Activated CD4-positive, alpha-beta T cell treated with anti-CD3 and anti-CD28 coated beads, Interleukin-2, amount 50 U/mL, for 16 hours (primary cell): ENCODE data around the gene RELB.
"Not testable (repeated sequence)": the region's sequence is repeated elsewhere in the genome, so short reads cannot be mapped to it uniquely, and the experiment has no call there.

Experiments
- DNase-seq: peaks from one replicate; pipeline ENCODE4 v3.0.0-alpha.2; 2020

Gene RELB

GRCh38 chr19:45001087-45001739, at the start of gene RELB:
RELB (plus strand) TSS chr19:45001464; CDS start chr19:45001580, 116 bp downstream.
- DNase-seq: peak; percentile 94

DNA sequence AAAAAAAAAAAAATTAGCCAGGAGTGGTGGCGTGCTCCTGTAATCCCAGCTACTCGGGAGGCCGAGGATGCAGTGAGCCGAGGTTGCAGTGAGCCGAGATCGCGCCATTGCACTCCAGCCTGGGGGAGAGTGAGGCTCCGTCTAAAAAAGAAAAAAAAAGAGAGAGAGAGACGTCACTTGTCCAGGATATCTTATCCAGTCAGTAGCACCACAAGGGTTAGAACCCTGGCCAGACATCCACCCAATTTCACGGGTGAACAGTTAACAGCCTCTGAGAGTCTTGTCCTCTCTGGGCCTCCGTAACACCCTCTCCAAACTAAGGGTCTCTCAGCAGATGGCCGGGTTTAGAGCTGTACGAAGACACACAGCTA, 47.0 kb upstream of the RELB start:
- no peak for DNase-seq

- peak; percentile 97 for DNase-seq
Observed at GRCh38 chr19:44954649-44955504, 46.4 kb upstream of the RELB start, which contains the start of gene CLPTM1. CLPTM1 (plus strand) TSS chr19:44955380; CDS start chr19:44955396, 16 bp downstream.

DNA sequence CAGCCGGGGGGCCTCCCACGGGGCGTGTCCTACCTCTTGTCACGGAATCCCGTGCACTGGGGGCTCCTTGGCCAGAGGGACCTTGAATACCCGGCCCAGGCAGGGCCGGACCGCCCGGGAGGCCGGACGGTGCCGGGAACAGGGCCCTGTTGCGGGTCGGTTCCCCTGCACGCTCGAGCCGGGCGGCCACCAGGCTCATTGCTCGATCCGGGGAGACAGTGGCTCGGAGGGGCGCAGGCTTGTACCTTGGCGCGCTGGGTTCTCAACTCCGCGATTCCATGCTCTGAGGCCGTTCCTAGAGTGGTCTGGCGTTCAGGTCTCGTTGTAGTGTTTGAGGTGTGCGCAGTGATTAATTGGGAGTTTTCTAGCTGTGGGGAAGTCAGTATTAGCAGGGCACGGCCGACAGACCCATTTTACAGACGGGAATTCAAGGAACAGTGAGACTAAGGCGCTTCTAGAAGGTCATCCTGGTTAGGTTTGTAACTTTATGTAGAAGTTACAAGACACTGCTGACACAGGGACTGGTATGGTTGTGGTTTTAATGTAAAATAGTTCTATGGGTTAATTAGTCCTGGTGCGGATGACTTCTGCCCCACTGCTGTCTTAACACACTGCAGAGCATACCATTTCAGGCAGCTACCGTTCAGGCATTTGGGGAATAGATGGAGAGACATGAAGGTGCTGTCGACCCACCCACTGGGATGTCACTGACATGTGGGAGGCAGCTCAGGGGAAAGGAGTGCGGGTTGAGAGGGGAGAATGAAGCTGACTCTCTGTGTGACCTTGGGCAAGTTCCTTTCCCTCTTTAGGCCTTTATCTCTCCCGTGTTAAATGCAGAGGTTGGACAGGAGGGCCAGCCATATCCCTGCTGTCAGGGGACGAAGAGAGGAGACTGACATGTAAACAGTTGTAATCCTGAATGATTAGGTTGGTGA, 45.5 kb upstream of the RELB start:
- no peak for DNase-seq

DNA sequence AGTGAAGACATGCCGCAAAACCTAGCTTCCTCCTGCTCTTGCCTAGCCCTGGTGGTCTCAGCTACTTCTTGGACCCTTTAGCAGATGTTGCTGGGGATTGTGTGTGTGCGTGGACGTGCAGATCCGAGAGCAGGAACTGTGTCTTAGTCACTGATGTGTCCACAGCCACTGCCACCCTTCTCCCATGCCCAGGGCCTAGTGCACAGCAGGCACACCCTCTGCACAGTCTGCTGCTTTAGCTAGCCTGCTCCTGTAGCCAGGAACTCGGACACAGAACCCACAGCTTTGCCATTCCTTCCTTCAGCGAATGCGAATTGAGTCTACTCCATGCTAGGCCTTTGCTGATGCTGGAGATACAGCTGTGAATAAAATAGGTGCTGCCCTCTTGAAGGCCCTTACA, 43.7 kb upstream of the RELB start:
- no peak for DNase-seq

- no peak for DNase-seq
Observed at GRCh38 chr19:44958090-44958489, 43.2 kb upstream of the RELB start.

DNA sequence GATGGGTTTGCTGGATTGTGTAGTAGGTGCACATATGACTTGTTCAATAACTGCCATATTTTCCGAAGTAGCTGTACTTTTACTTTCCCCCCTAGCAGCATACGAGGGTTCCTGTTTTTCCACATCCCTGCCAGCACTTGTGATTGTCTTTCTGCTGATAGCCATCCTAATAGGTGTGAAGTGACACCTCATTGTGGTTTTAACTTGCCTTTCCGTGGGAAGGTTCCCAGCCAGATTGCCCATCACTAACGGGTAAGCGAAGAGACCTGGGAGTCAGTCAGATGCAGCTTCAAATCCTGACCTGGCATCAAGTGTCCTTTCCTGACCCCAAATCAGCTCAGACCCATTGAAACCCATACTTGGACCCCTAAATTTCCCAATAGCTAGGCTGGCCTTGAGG, 41.6 kb upstream of the RELB start:
- no peak for DNase-seq

GRCh38 chr19:44960906-44961728, 40.1 kb upstream of the RELB start:
- no peak for DNase-seq

DNA sequence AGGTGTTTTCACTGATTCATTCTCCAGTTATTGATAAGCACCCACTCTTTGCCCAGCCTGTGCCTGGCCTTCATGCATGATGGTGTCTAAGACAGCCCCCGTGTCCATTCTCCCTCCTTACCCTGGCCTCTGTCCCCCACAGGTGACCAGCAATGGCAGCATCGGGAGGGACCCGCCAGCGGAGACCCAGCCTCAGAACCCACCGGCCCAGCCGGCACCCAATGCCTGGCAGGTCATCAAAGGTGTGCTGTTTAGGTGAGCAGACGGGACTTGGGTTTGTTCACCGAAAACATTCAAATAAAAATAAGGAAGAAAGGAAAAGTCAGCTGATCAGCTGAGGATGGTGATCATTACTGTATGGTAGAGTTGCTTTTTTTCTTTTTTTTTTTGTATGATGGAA, 39.4 kb upstream of the RELB start:
- no peak for DNase-seq

DNA sequence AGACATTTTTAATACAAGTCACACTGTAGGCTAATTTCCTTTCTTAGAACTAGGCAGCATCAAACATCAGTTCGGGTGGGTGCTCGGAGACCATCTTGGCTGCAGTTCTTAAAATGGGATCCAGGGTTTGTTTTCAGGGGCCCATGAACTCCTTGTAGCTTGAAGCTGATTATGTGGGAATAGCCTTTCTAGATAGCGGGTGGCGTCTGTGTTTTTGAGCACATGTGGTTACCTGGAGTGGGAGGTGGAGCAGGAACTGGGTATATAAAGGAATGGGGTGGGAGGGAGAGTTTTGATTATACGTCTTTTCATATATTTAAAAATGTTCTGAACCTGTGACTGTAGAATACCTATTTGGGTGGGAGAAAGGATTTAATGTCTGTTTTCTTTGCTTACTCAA, 33.1 kb upstream of the RELB start:
- no peak for DNase-seq

DNA sequence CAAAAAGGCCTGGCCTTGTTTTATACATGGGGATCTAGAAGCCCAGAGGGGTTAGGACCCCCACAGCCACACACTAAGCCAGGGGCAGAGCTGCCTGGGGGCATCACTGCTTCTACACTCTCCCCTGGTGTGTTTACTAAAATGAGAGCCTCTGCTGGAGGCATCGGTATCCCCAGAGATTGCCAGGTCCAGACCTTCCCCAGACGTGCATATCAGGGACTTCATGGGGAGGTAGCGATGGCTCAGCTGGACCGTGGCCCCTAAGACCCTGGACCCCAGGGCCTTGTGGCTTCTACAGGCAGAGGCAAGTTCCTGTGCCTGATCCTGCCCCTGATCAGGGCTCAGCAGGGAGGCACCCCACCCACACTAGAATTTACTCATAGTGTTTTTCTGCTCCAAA, 32.6 kb upstream of the RELB start:
- DNase-seq: no peak

DNA sequence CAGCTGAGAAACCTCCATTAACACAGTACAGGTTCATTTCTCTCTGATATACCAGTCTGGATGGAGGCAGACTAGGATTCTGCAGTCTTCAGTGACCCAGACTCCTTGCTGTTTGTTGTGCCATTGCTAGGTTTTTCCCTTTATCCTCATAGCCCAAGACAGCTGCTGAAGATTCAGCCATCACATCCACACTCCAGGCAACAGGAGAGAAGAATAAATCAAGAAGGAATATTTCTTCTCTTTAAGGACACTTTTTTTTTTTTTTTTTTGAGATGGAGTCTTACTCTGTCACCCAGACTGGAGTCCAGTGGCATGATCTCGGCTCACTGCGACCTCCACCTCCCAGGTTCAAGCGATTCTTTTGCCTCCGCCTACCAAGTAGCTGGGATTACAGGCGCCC, 31.8 kb upstream of the RELB start:
- no peak for DNase-seq

- DNase-seq: not testable (repeated sequence)
Observed at GRCh38 chr19:44971451-44971850, 29.8 kb upstream of the RELB start.

GRCh38 chr19:44972802-44973201, 28.5 kb upstream of the RELB start:
- DNase-seq: no peak

GRCh38 chr19:44973982-44974735, 27.1 kb upstream of the RELB start:
- DNase-seq: no peak

GRCh38 chr19:44974857-44975256, 26.4 kb upstream of the RELB start:
- no peak for DNase-seq

DNA sequence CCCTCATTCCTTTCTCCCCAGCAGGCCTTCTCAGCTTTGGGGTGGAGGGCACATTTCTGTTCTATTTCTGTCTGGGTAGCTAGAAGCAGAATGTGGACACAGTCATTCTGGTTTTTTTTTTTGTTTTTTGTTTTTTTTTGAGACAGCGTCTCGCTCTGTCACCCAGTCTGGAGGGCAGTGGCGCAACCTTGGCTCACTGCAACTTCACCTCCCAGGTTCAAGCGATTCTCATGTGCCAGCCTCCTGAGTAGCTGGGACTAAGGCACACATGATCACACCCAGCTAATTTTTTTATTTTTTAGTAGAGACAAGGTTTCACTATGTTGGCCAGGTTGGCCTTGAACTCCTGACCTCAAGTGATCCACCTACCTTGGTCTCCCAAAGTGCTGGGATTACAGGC, 25.8 kb upstream of the RELB start:
- no peak for DNase-seq

GRCh38 chr19:44984005-44984404, 17.3 kb upstream of the RELB start:
- DNase-seq: no peak

- DNase-seq: no peak
Observed at GRCh38 chr19:44985445-44985844, 15.8 kb upstream of the RELB start.

DNA sequence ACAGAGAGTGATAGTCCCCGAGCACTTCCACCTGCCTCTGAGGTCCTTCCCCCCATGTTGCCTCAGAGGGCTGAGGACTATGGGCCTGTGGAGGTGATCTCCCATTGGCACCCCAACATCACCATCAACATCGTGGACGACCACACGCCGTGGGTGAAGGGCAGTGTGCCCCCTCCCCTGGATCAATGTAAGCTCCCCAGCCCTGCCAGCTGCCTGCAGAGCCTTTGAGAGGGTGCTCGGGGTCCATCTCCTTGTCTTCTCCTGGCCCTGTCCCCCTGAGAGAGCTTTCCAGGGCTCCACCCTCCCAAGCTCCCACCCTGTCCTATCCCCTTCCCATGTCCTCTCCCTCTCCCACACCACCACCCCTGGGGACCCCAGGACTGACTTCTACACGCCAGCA, 14.9 kb upstream of the RELB start:
- DNase-seq: no peak

DNA sequence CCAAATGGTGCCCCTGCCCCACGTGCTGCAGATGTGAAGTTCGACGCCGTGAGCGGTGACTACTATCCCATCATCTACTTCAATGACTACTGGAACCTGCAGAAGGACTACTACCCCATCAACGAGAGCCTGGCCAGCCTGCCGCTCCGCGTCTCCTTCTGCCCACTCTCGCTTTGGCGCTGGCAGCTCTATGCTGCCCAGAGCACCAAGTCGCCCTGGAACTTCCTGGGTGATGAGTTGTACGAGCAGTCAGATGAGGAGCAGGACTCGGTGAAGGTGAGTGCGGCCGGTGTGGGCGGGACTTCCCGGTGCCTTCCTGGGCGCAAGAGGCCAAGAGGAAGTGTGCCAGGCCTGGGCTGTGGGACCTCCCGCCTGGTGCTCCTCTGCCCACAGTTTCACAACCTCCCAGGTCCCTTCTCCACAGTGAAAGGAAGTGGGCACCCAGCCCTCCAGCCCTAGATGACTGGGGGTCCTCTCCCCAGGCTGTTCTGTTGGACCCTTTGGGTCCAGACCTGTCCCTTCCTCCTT, 14.1 kb upstream of the RELB start:
- no peak for DNase-seq
